GM23338 (cell line): ENCODE data around the gene NEMP1. TPM values are rescaled to one million over a fixed set of nuclear protein-coding genes. Genes with fewer than 3 reads are reported as not detected.

Source experiments
- ATAC-seq: fragments of 200-7000 bp; cut with Tn5 transposase; 3 replicates; pipeline ENCODE4 v1.9.1; 2020
- DNase-seq: peaks from one replicate; pipeline ENCODE4 v3.0.0-alpha.2; 2015; ENCODE audit warnings: low spot score
- H2AFZ ChIP-seq: fragments of 200-600 bp; sonication (generic); 2 replicates; pipeline ENCODE4 v1.8.0; 2016; ENCODE audit warnings: antibody characterized with exemption, mild to moderate bottlenecking, moderate library complexity
- H3F3A ChIP-seq: fragments of 200-600 bp; sonication (generic); replicated peaks from 2 replicates; pipeline ENCODE4 v1.8.0; 2017; ENCODE audit warnings: antibody characterized with exemption, mixed run types, low read depth
- H3K27ac ChIP-seq: fragments of 200-600 bp; sonication (generic); 2 replicates; pipeline ENCODE4 v1.6.1; 2016; ENCODE audit warnings: low read depth
- H3K27me3 ChIP-seq: fragments of 200-600 bp; sonication (generic); 2 replicates; pipeline ENCODE4 v1.8.0; 2016; ENCODE audit warnings: mild to moderate bottlenecking, mixed run types, moderate library complexity; ENCODE audit not compliant: insufficient read depth
- H3K36me3 ChIP-seq: fragments of 200-600 bp; sonication (generic); 2 replicates; pipeline ENCODE4 v1.8.0; 2016; ENCODE audit warnings: mild to moderate bottlenecking; ENCODE audit not compliant: insufficient read depth
- H3K4me1 ChIP-seq: fragments of 200-600 bp; sonication (generic); 2 replicates; pipeline ENCODE4 v1.8.0; 2016; ENCODE audit warnings: mild to moderate bottlenecking, moderate library complexity; ENCODE audit not compliant: insufficient read depth
- H3K4me2 ChIP-seq: fragments of 200-600 bp; sonication (generic); 2 replicates; pipeline ENCODE4 v1.7.1; 2017; ENCODE audit warnings: mixed run types
- H3K4me3 ChIP-seq: fragments of 200-600 bp; sonication (generic); 2 replicates; pipeline ENCODE4 v1.6.1; 2016; ENCODE audit warnings: mixed run types
- H3K79me2 ChIP-seq: fragments of 200-600 bp; sonication (generic); replicated peaks from 2 replicates; pipeline ENCODE4 v1.8.0; 2017; ENCODE audit warnings: mild to moderate bottlenecking; ENCODE audit not compliant: insufficient read depth
- H3K9me2 ChIP-seq: fragments of 200-600 bp; sonication (generic); 2 replicates; pipeline ENCODE4 v1.8.0; 2017; ENCODE audit not compliant: insufficient read depth
- H4K20me1 ChIP-seq: fragments of 200-600 bp; sonication (generic); replicated peaks from 2 replicates; pipeline ENCODE4 v1.8.0; 2017; ENCODE audit warnings: mild to moderate bottlenecking; ENCODE audit not compliant: insufficient read depth
- H3K27ac Mint-ChIP-seq: 2 replicates; pipeline ENCODE4 v1.8.0; 2020; ENCODE audit warnings: inconsistent platforms, mild to moderate bottlenecking, moderate library complexity, mixed read lengths
- H3K27me3 Mint-ChIP-seq: 3 replicates; pipeline ENCODE4 v1.8.0; 2022; ENCODE audit warnings: low read depth, mild to moderate bottlenecking, moderate library complexity, mixed read lengths, inconsistent platforms; ENCODE audit not compliant: insufficient read depth, poor library complexity
- H3K36me3 Mint-ChIP-seq: 3 replicates; pipeline ENCODE4 v1.8.0; 2021; ENCODE audit warnings: low read depth, mild to moderate bottlenecking, inconsistent platforms, moderate library complexity, mixed read lengths
- H3K4me1 Mint-ChIP-seq: 3 replicates; pipeline ENCODE4 v1.8.0; 2020; ENCODE audit warnings: mild to moderate bottlenecking, inconsistent platforms, mixed read lengths
- H3K4me3 Mint-ChIP-seq: 3 replicates; pipeline ENCODE4 v1.8.0; 2021; ENCODE audit warnings: moderate library complexity, mild to moderate bottlenecking, inconsistent platforms, mixed read lengths
- H3K9me3 Mint-ChIP-seq: 3 replicates; pipeline ENCODE4 v1.8.0; 2020; ENCODE audit warnings: moderate library complexity, mild to moderate bottlenecking, inconsistent platforms, mixed read lengths
- CREB1 ChIP-seq: fragments of 250-450 bp; sonication (Bioruptor Pico); IDR thresholded peaks from 2 replicates; pipeline ENCODE4 v1.5.0; 2020; ENCODE audit warnings: low read depth, mild to moderate bottlenecking, moderate library complexity
- EZH2 ChIP-seq: fragments of 200-600 bp; sonication (generic); IDR thresholded peaks from one replicate; pipeline ENCODE4 v1.8.0; 2017; ENCODE audit warnings: antibody characterized with exemption, mild to moderate bottlenecking, low read depth; ENCODE audit not compliant: unreplicated experiment
- EZH2phosphoT487 ChIP-seq: fragments of 200-600 bp; sonication (generic); IDR thresholded peaks from one replicate; pipeline ENCODE4 v1.8.1; 2018; ENCODE audit warnings: antibody characterized with exemption; ENCODE audit not compliant: unreplicated experiment
- JUNB ChIP-seq: IDR thresholded peaks from one replicate; pipeline ENCODE4 v1.6.1; 2016; ENCODE audit warnings: antibody characterized with exemption; ENCODE audit not compliant: unreplicated experiment
- NANOG ChIP-seq: IDR thresholded peaks from 2 replicates; pipeline ENCODE4 v1.6.1; 2016; ENCODE audit warnings: antibody characterized with exemption, borderline replicate concordance
- POLR2AphosphoS5 ChIP-seq: IDR thresholded peaks from 2 replicates; pipeline ENCODE4 v1.6.1; 2016; ENCODE audit warnings: antibody characterized with exemption, low read depth
- STAT1 ChIP-seq: IDR thresholded peaks from one replicate; pipeline ENCODE4 v1.6.1; 2016; ENCODE audit warnings: antibody characterized with exemption; ENCODE audit not compliant: unreplicated experiment
- ZNF331 ChIP-seq: fragments of 250-450 bp; sonication (Bioruptor Pico); IDR thresholded peaks from 2 replicates; pipeline ENCODE4 v1.5.0; 2020; ENCODE audit warnings: low read depth, mild to moderate bottlenecking, moderate library complexity
- long read RNA-seq: library from polyadenylated mRNA; unstranded; transcript quantifications from one replicate; pipeline ENCODE4 v2.0.0, GENCODE V29; 2020; ENCODE audit not compliant: unreplicated experiment
- polyA plus RNA-seq: library from polyadenylated mRNA; unstranded; fragments of >200 nt; fragmentation: Nextera tagmentation; extraction: Ambion mirVana; gene quantifications from 2 replicates; pipeline ENCODE4 v1.2.1, GENCODE V29; 2016
- total RNA-seq: library from RNA; depleted of rRNA; stranded (reverse); fragments of >200 nt; shearing (Covaris generic); gene quantifications from 2 replicates; pipeline ENCODE4 v1.2.3, GENCODE V29; 2014; rRNA removed
- TF ChIP-seq, protein P1 (sequence below), 2 experiments: fragments of 200-600 bp in 1 of 2; sonication (generic) in 1 of 2; conservative IDR thresholded peaks; 2 replicates each; pipeline versions ENCODE4 v1.5.1 to v1.6.1; 2016 to 2017; ENCODE audit warnings: antibody characterized with exemption in 2 of 2, low read depth in 2 of 2, mild to moderate bottlenecking in 2 of 2, moderate library complexity in 1 of 2
- TF ChIP-seq, protein P2 (sequence below): fragments of 250-450 bp; sonication (Bioruptor Pico); IDR thresholded peaks from 2 replicates; pipeline ENCODE4 v1.5.0; 2020; ENCODE audit warnings: mild to moderate bottlenecking, moderate library complexity
- TF ChIP-seq, protein P3 (sequence below): IDR thresholded peaks from one replicate; pipeline ENCODE4 v1.6.1; 2018; ENCODE audit warnings: antibody characterized with exemption; ENCODE audit not compliant: unreplicated experiment

The NEMP1 gene, protein sequence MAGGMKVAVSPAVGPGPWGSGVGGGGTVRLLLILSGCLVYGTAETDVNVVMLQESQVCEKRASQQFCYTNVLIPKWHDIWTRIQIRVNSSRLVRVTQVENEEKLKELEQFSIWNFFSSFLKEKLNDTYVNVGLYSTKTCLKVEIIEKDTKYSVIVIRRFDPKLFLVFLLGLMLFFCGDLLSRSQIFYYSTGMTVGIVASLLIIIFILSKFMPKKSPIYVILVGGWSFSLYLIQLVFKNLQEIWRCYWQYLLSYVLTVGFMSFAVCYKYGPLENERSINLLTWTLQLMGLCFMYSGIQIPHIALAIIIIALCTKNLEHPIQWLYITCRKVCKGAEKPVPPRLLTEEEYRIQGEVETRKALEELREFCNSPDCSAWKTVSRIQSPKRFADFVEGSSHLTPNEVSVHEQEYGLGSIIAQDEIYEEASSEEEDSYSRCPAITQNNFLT
- 35.0 and 36.3 TPM in 2 replicates for total RNA-seq
- 10.3 and 11.9 TPM in 2 replicates for polyA plus RNA-seq
- long read RNA-seq, partial matches to known transcripts, result 3 of 5 reads
- long read RNA-seq, other reads (novel, unspliced or antisense), result 2 of 5 reads

DNA sequence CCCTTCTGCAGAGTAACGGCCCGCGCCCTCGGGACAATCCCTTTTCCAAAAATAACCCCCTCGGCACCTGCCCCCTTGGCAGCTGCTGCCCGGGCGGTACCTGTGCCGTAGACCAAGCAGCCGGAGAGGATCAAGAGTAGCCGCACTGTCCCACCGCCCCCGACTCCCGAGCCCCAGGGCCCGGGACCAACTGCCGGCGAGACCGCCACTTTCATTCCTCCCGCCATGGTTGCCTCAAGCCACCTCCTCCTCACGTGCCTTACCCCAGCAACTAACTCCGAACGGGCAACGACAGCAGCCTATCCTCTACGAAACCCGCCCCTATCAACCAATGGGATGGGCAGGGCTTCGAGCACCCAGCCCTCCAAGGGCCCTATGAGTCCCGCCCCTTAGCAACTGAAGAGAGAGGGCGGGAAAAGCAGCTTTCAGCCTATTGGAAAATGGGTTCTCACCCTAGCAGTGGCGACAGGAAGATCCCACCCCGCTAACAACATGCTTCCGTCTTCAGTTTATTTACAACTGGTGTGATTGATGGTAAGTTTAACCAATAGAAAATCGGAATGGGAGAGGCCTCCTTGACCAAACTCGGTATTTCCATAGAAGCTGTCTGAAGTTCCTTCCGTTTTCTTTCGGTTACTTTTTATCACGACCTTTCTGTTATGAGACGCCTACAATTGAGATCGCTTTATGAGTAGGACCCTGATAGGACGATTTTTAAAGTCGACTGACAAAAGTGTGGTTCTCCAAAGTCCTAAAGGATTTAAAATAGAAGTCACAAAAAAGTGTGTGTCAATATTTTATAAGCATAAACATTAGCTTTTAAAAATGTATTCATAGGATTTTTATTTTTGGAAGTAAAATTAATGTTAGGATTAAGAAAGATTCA lies at the start of gene NEMP1:
TSS of gene NEMP1 (minus strand) at position 273 of the 886 bp plus-strand sequence. CDS start at position 227, 46 bp downstream.
- H3K4me1 ChIP-seq, result peaks cover 5% of the 10 kb centered on the region; the same call in 1 of the 2 replicates
- peaks cover 4% of the 10 kb centered on the region; the same call in 1 of the 2 replicates for H3F3A ChIP-seq
- peak within 1 kb of the TSS; percentile 77 for H3K4me2 ChIP-seq
- peaks cover 6% of the 10 kb centered on the region for H3K4me1 Mint-ChIP-seq
- H4K20me1 ChIP-seq, result peaks cover 8% of the 10 kb centered on the region; the same call in 1 of the 2 replicates
- H3K79me2 ChIP-seq, result peaks cover 24% of the 10 kb centered on the region
- H3K27me3 Mint-ChIP-seq, result peaks cover 8% of the 10 kb centered on the region
- peak within 1 kb of the TSS; percentile 96 for H3K27ac Mint-ChIP-seq
- H3K36me3 Mint-ChIP-seq, result peaks cover 23% of the 10 kb centered on the region
- DNase-seq, result peak; percentile 100
- peak within 1 kb of the TSS; percentile 97 for H3K4me3 Mint-ChIP-seq
- H3K27ac ChIP-seq, result peak within 1 kb of the TSS; percentile 67
- H3K9me2 ChIP-seq, result no peaks in the 10 kb centered on the region
- H2AFZ ChIP-seq, result peak within 1 kb of the TSS; percentile 1
- no peaks in the 10 kb centered on the region for H3K27me3 ChIP-seq
- peak within 1 kb of the TSS; percentile 66 for H3K4me3 ChIP-seq
- no peaks in the 10 kb centered on the region for H3K36me3 ChIP-seq
- peak; percentile 99 for ATAC-seq
- no peaks in the 10 kb centered on the region for H3K9me3 Mint-ChIP-seq
- TF ChIP-seq EZH2, result no peak
- TF ChIP-seq, protein P1, sequence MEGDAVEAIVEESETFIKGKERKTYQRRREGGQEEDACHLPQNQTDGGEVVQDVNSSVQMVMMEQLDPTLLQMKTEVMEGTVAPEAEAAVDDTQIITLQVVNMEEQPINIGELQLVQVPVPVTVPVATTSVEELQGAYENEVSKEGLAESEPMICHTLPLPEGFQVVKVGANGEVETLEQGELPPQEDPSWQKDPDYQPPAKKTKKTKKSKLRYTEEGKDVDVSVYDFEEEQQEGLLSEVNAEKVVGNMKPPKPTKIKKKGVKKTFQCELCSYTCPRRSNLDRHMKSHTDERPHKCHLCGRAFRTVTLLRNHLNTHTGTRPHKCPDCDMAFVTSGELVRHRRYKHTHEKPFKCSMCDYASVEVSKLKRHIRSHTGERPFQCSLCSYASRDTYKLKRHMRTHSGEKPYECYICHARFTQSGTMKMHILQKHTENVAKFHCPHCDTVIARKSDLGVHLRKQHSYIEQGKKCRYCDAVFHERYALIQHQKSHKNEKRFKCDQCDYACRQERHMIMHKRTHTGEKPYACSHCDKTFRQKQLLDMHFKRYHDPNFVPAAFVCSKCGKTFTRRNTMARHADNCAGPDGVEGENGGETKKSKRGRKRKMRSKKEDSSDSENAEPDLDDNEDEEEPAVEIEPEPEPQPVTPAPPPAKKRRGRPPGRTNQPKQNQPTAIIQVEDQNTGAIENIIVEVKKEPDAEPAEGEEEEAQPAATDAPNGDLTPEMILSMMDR (conservative IDR thresholded peaks at IDR 0.05; ENCODE audit: low read depth in 2 of 2), result no peak
- no peak for TF ChIP-seq JUNB
- TF ChIP-seq, protein P2, sequence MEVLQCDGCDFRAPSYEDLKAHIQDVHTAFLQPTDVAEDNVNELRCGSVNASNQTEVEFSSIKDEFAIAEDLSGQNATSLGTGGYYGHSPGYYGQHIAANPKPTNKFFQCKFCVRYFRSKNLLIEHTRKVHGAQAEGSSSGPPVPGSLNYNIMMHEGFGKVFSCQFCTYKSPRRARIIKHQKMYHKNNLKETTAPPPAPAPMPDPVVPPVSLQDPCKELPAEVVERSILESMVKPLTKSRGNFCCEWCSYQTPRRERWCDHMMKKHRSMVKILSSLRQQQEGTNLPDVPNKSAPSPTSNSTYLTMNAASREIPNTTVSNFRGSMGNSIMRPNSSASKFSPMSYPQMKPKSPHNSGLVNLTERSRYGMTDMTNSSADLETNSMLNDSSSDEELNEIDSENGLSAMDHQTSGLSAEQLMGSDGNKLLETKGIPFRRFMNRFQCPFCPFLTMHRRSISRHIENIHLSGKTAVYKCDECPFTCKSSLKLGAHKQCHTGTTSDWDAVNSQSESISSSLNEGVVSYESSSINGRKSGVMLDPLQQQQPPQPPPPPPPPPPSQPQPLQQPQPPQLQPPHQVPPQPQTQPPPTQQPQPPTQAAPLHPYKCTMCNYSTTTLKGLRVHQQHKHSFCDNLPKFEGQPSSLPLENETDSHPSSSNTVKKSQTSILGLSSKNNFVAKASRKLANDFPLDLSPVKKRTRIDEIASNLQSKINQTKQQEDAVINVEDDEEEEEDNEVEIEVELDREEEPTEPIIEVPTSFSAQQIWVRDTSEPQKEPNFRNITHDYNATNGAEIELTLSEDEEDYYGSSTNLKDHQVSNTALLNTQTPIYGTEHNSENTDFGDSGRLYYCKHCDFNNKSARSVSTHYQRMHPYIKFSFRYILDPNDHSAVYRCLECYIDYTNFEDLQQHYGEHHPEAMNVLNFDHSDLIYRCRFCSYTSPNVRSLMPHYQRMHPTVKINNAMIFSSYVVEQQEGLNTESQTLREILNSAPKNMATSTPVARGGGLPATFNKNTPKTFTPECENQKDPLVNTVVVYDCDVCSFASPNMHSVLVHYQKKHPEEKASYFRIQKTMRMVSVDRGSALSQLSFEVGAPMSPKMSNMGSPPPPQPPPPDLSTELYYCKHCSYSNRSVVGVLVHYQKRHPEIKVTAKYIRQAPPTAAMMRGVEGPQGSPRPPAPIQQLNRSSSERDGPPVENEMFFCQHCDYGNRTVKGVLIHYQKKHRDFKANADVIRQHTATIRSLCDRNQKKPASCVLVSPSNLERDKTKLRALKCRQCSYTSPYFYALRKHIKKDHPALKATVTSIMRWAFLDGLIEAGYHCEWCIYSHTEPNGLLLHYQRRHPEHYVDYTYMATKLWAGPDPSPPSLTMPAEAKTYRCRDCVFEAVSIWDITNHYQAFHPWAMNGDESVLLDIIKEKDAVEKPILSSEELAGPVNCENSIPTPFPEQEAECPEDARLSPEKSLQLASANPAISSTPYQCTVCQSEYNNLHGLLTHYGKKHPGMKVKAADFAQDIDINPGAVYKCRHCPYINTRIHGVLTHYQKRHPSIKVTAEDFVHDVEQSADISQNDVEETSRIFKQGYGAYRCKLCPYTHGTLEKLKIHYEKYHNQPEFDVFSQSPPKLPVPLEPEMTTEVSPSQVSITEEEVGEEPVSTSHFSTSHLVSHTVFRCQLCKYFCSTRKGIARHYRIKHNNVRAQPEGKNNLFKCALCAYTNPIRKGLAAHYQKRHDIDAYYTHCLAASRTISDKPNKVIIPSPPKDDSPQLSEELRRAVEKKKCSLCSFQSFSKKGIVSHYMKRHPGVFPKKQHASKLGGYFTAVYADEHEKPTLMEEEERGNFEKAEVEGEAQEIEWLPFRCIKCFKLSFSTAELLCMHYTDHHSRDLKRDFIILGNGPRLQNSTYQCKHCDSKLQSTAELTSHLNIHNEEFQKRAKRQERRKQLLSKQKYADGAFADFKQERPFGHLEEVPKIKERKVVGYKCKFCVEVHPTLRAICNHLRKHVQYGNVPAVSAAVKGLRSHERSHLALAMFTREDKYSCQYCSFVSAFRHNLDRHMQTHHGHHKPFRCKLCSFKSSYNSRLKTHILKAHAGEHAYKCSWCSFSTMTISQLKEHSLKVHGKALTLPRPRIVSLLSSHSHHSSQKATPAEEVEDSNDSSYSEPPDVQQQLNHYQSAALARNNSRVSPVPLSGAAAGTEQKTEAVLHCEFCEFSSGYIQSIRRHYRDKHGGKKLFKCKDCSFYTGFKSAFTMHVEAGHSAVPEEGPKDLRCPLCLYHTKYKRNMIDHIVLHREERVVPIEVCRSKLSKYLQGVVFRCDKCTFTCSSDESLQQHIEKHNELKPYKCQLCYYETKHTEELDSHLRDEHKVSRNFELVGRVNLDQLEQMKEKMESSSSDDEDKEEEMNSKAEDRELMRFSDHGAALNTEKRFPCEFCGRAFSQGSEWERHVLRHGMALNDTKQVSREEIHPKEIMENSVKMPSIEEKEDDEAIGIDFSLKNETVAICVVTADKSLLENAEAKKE, result no peak
- peak; percentile 86 for TF ChIP-seq POLR2AphosphoS5
- TF ChIP-seq STAT1, result no peak
- TF ChIP-seq, protein P3, sequence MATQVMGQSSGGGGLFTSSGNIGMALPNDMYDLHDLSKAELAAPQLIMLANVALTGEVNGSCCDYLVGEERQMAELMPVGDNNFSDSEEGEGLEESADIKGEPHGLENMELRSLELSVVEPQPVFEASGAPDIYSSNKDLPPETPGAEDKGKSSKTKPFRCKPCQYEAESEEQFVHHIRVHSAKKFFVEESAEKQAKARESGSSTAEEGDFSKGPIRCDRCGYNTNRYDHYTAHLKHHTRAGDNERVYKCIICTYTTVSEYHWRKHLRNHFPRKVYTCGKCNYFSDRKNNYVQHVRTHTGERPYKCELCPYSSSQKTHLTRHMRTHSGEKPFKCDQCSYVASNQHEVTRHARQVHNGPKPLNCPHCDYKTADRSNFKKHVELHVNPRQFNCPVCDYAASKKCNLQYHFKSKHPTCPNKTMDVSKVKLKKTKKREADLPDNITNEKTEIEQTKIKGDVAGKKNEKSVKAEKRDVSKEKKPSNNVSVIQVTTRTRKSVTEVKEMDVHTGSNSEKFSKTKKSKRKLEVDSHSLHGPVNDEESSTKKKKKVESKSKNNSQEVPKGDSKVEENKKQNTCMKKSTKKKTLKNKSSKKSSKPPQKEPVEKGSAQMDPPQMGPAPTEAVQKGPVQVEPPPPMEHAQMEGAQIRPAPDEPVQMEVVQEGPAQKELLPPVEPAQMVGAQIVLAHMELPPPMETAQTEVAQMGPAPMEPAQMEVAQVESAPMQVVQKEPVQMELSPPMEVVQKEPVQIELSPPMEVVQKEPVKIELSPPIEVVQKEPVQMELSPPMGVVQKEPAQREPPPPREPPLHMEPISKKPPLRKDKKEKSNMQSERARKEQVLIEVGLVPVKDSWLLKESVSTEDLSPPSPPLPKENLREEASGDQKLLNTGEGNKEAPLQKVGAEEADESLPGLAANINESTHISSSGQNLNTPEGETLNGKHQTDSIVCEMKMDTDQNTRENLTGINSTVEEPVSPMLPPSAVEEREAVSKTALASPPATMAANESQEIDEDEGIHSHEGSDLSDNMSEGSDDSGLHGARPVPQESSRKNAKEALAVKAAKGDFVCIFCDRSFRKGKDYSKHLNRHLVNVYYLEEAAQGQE, result no peak
- peak; percentile 37; the same call in 1 of the 2 replicates for TF ChIP-seq CREB1 (CRISPR knock-in tag)
- no peak for TF ChIP-seq ZNF331
- no peak for TF ChIP-seq NANOG
- no peak for TF ChIP-seq EZH2phosphoT487
